ENCODE results near the gene ACSS1. TPM values are rescaled to one million over a fixed set of nuclear protein-coding genes. Genes with fewer than 3 reads are reported as not detected.
A peak's percentile ranks its signal among the peaks of the same experiment; 100 is the strongest.

The ACSS1 gene
- total RNA-seq, 1 donor, result 0.99 TPM

GRCh38 chr20:24994470-24995368, 63.2 kb downstream of the ACSS1 start:
- DNase-seq (ENCODE audit: low read depth), result peak; percentile 85
- H3K4me3 ChIP-seq (ENCODE audit: low read depth, low read length), result peak overlapping the region; percentile 55
- peak; percentile 94 for TF ChIP-seq CTCF (IDR thresholded peaks at IDR 0.05; ENCODE audit: insufficient read depth, low read length)

- DNase-seq (ENCODE audit: low read depth), result no peak
- H3K4me3 ChIP-seq (ENCODE audit: low read depth, low read length), result no peak overlapping the region
- TF ChIP-seq CTCF (IDR thresholded peaks at IDR 0.05; ENCODE audit: insufficient read depth, low read length), result no peak
Measured at GRCh38 chr20:24994186-24994465, 63.8 kb downstream of the ACSS1 start.

- H3K4me3 ChIP-seq (ENCODE audit: low read depth, low read length), result peak overlapping the region; percentile 95
- peak; percentile 79 for DNase-seq (ENCODE audit: low read depth)
- TF ChIP-seq CTCF (IDR thresholded peaks at IDR 0.05; ENCODE audit: insufficient read depth, low read length), result peak; percentile 55
Measured at GRCh38 chr20:24993337-24994185, 64.4 kb downstream of the ACSS1 start.

- no peak for TF ChIP-seq CTCF (IDR thresholded peaks at IDR 0.05; ENCODE audit: insufficient read depth, low read length)
- peak; percentile 87 for DNase-seq (ENCODE audit: low read depth)
- H3K4me3 ChIP-seq (ENCODE audit: low read depth, low read length), result peak within 1 kb of the TSS; percentile 95
Measured at GRCh38 chr20:24992487-24993205, 65.3 kb downstream of the ACSS1 start, which contains the start of gene APMAP. Gene APMAP (minus strand): TSS chr20:24992751. CDS start chr20:24992688, 63 bp downstream.

- peak; percentile 14 for DNase-seq (ENCODE audit: low read depth)
- no peak for TF ChIP-seq CTCF (IDR thresholded peaks at IDR 0.05; ENCODE audit: insufficient read depth, low read length)
- peak overlapping the region; percentile 95 for H3K4me3 ChIP-seq (ENCODE audit: low read depth, low read length)
Measured at GRCh38 chr20:24991897-24992486, 65.9 kb downstream of the ACSS1 start.

- no peak for TF ChIP-seq CTCF (IDR thresholded peaks at IDR 0.05; ENCODE audit: insufficient read depth, low read length)
- no peak overlapping the region for H3K4me3 ChIP-seq (ENCODE audit: low read depth, low read length)
- DNase-seq (ENCODE audit: low read depth), result no peak
Measured at GRCh38 chr20:24990810-24991252, 67.1 kb downstream of the ACSS1 start.
